HG03108 (cell line): ENCODE data around the gene TIAM2.
"Not testable (repeated sequence)": the region's sequence is repeated elsewhere in the genome, so short reads cannot be mapped to it uniquely, and the experiment has no call there.

Experiments used
- ATAC-seq: cut with Tn5 transposase; IDR thresholded peaks from one replicate; pipeline ENCODE4 v1.9.1; 2021; ENCODE audit warnings: moderate library complexity; ENCODE audit not compliant: unreplicated experiment

TIAM2 gene

GRCh38 chr6:155188707-155189496 lies 193.8 kb downstream of the TIAM2 start:
- no peak for ATAC-seq

- no peak for ATAC-seq
Observed at GRCh38 chr6:155190677-155191076, 195.6 kb downstream of the TIAM2 start.

GRCh38 chr6:155193526-155193925 lies 198.4 kb downstream of the TIAM2 start:
- no peak for ATAC-seq

GRCh38 chr6:155194399-155194798 lies 199.3 kb downstream of the TIAM2 start:
- ATAC-seq, result no peak

- ATAC-seq, result no peak
Observed at GRCh38 chr6:155195903-155196302, 200.8 kb downstream of the TIAM2 start.

- ATAC-seq, result no peak
Observed at GRCh38 chr6:155196911-155197310, 201.8 kb downstream of the TIAM2 start.

- ATAC-seq, result no peak
Observed at GRCh38 chr6:155197932-155198331, 202.8 kb downstream of the TIAM2 start.

GRCh38 chr6:155200012-155200411 lies 204.9 kb downstream of the TIAM2 start:
- peak; percentile 76 for ATAC-seq

- no peak for ATAC-seq
Observed at GRCh38 chr6:155201461-155202226, 206.5 kb downstream of the TIAM2 start.

- ATAC-seq, result no peak
Observed at GRCh38 chr6:155207223-155207622, 212.1 kb downstream of the TIAM2 start.

- no peak for ATAC-seq
Observed at GRCh38 chr6:155212106-155212505, 217.0 kb downstream of the TIAM2 start.

- no peak for ATAC-seq
Observed at GRCh38 chr6:155212616-155213380, 217.7 kb downstream of the TIAM2 start.

GRCh38 chr6:155213611-155214372 lies 218.7 kb downstream of the TIAM2 start:
- no peak for ATAC-seq

- no peak for ATAC-seq
Observed at GRCh38 chr6:155215906-155216305, 220.8 kb downstream of the TIAM2 start.

GRCh38 chr6:155216312-155217046 lies 221.4 kb downstream of the TIAM2 start:
- ATAC-seq, result no peak

GRCh38 chr6:155218711-155219110 lies 223.6 kb downstream of the TIAM2 start:
- ATAC-seq, result not testable (repeated sequence)

GRCh38 chr6:155219299-155219698 lies 224.2 kb downstream of the TIAM2 start:
- no peak for ATAC-seq

GRCh38 chr6:155219858-155220301 lies 224.8 kb downstream of the TIAM2 start:
- no peak for ATAC-seq

GRCh38 chr6:155221086-155221485 lies 226.0 kb downstream of the TIAM2 start:
- no peak for ATAC-seq

- ATAC-seq, result no peak
Observed at GRCh38 chr6:155222506-155222905, 227.4 kb downstream of the TIAM2 start.
